Peyer's patch (tissue), 4 donors: Measurements from ENCODE around the gene RFXANK.

ENCODE experiments used
- CTCF ChIP-seq, 6 experiments: fragments of 450-650 bp in 4 of 6; fragments of 200-600 bp in 2 of 6; sonication (generic) in 1 of 6; IDR thresholded peaks; one replicate each; pipeline ENCODE4 v1.5.1; 2017 to 2019; ENCODE audit warnings: antibody characterized with exemption in 6 of 6, mild to moderate bottlenecking in 3 of 6, moderate library complexity in 1 of 6
- POLR2A ChIP-seq, 2 donors: fragments of 450-650 bp; IDR thresholded peaks; one replicate each; pipeline ENCODE4 v1.5.1; 2017; ENCODE audit warnings: antibody characterized with exemption in 2 of 2, mild to moderate bottlenecking in 2 of 2, moderate library complexity in 2 of 2

- TF ChIP-seq POLR2A (IDR thresholded peaks at IDR 0.05) (no peak), CTCF (IDR thresholded peaks at IDR 0.05) (no peak)
Observed at GRCh38 chr19:19170873-19171672, 21.0 kb upstream of the RFXANK start.
